ENCODE measurements around the gene PPFIBP1.

Gene PPFIBP1

GRCh38 chr12:27610374-27610773 is 86.4 kb downstream of the PPFIBP1 start:
- H3K27ac ChIP-seq (replicated peaks): no peak overlapping the region
- no peak for DNase-seq (ENCODE audit: low read depth in 1 of 2, low spot score in 1 of 2)

GRCh38 chr12:27614386-27614785 is 90.4 kb downstream of the PPFIBP1 start:
- Histone ChIP-seq H3K4me3 (replicated peaks; ENCODE audit: insufficient read depth, low read length) (no peak overlapping the region), H3K27ac (replicated peaks) (no peak overlapping the region), H3K27me3 (ENCODE audit: insufficient read depth, poor library complexity, severe bottlenecking) (no peaks in the 10 kb centered on the region)
- TF ChIP-seq REST (IDR thresholded peaks at IDR 0.05; ENCODE audit: insufficient replicate concordance, low read depth) (no peak), SPI1 (IDR thresholded peaks at IDR 0.05; ENCODE audit: borderline replicate concordance, low read depth) (no peak), CTCF (IDR thresholded peaks at IDR 0.05; ENCODE audit: insufficient read depth, low read length) (no peak), GABPA (IDR thresholded peaks at IDR 0.05; ENCODE audit: low read depth) (no peak), POLR2AphosphoS5 (IDR thresholded peaks at IDR 0.05; ENCODE audit: low read depth) (no peak)
- no peak for DNase-seq (ENCODE audit: low read depth in 1 of 2, low spot score in 1 of 2)

More at GRCh38 chr12:27610374-27610773, 86.4 kb downstream of the PPFIBP1 start:
- no peak for TF ChIP-seq GABPA (IDR thresholded peaks at IDR 0.05; ENCODE audit: low read depth)
- TF ChIP-seq REST (IDR thresholded peaks at IDR 0.05; ENCODE audit: insufficient replicate concordance, low read depth): no peak
- no peak for TF ChIP-seq SPI1 (IDR thresholded peaks at IDR 0.05; ENCODE audit: borderline replicate concordance, low read depth)
- TF ChIP-seq POLR2AphosphoS5 (IDR thresholded peaks at IDR 0.05; ENCODE audit: low read depth): no peak
- TF ChIP-seq CTCF (IDR thresholded peaks at IDR 0.05; ENCODE audit: insufficient read depth, low read length): no peak
- no peak overlapping the region for H3K4me3 ChIP-seq (replicated peaks; ENCODE audit: insufficient read depth, low read length)
- H3K27me3 ChIP-seq (ENCODE audit: insufficient read depth, poor library complexity, severe bottlenecking): peaks cover 10% of the 10 kb centered on the region

GRCh38 chr12:27614866-27615265 is 90.9 kb downstream of the PPFIBP1 start:
- Histone ChIP-seq H3K27me3 (ENCODE audit: insufficient read depth, poor library complexity, severe bottlenecking) (no peaks in the 10 kb centered on the region), H3K27ac (replicated peaks) (no peak overlapping the region), H3K4me3 (replicated peaks; ENCODE audit: insufficient read depth, low read length) (no peak overlapping the region)
- TF ChIP-seq POLR2AphosphoS5 (IDR thresholded peaks at IDR 0.05; ENCODE audit: low read depth) (no peak), GABPA (IDR thresholded peaks at IDR 0.05; ENCODE audit: low read depth) (no peak), SPI1 (IDR thresholded peaks at IDR 0.05; ENCODE audit: borderline replicate concordance, low read depth) (no peak), REST (IDR thresholded peaks at IDR 0.05; ENCODE audit: insufficient replicate concordance, low read depth) (no peak), CTCF (IDR thresholded peaks at IDR 0.05; ENCODE audit: insufficient read depth, low read length) (no peak)
- DNase-seq (ENCODE audit: low read depth in 1 of 2, low spot score in 1 of 2): no peak
